HCT116 (cell line): ENCODE results near the gene XPC. TPM values are rescaled to one million over a fixed set of nuclear protein-coding genes. Genes with fewer than 3 reads are reported as not detected.

Source experiments
- ATAC-seq: fragments of 200-7000 bp; cut with Tn5 transposase; 2 replicates; pipeline ENCODE4 v1.9.1; 2020; ENCODE audit warnings: mild to moderate bottlenecking, moderate library complexity
- BruUV-seq: library from RNA; stranded (reverse); fragments of 400-500 nt; replicated peaks from 2 replicates; lab custom pipeline; 2021; lab: Mats Ljungman, UMichigan
- CTCF ChIA-PET: fragments of 300-600 bp; sonication (Branson Sonifier 250); formaldehyde crosslinking; loops from one replicate; lab custom pipeline; 2021; ENCODE audit warnings: antibody characterized with exemption; lab: Charles Lee
- POLR2A ChIA-PET: fragments of 300-600, 350-600 bp; sonication (Branson Sonifier 250); formaldehyde crosslinking; loops from one replicate; lab custom pipeline; 2021; ENCODE audit warnings: antibody characterized with exemption; lab: Charles Lee
- RAD21 ChIA-PET, 2 experiments: fragments of 300-600 bp; sonication (Branson Sonifier 250); formaldehyde crosslinking; loops; one replicate each; lab custom pipeline; 2023; ENCODE audit warnings: low total read pairs in 2 of 2; ENCODE audit not compliant: uncharacterized antibody in 2 of 2, unreplicated experiment in 2 of 2, low non-redundant PET in 1 of 2; lab: Charles Lee
- DNase-seq: peaks from one replicate; pipeline ENCODE4 v3.0.0-alpha.2; 2010; ENCODE audit warnings: low read depth, low spot score
- H2AFZ ChIP-seq: fragments of 200-600 bp; shearing (Covaris generic), sonication (generic); 2 replicates; pipeline ENCODE4 v1.6.1; 2017; ENCODE audit warnings: low read depth, mixed run types, mixed read lengths, antibody characterized with exemption, low read length; ENCODE audit not compliant: poor library complexity, severe bottlenecking
- H3K27ac ChIP-seq: 2 replicates; pipeline ENCODE4 v1.5.1; 2012; ENCODE audit warnings: low read depth, low read length
- H3K27me3 ChIP-seq: fragments of 200-600 bp; sonication (generic); 2 replicates; pipeline ENCODE4 v1.6.1; 2016; ENCODE audit warnings: mixed run types, low read length, mixed read lengths; ENCODE audit not compliant: insufficient read depth
- H3K36me3 ChIP-seq, 2 experiments: fragments of 200-500 bp in 1 of 2; fragments of 200-600 bp in 1 of 2; sonication (Bioruptor generic) in 1 of 2; sonication (generic) in 1 of 2; 2 replicates each; pipeline versions ENCODE4 v1.5.1 to v1.6.1; 2014 to 2016; ENCODE audit warnings: low read length in 2 of 2, inconsistent platforms in 1 of 2, mixed read lengths in 1 of 2, mixed run types in 1 of 2; ENCODE audit not compliant: insufficient read depth in 2 of 2, control insufficient read depth in 1 of 2
- H3K4me1 ChIP-seq, 2 experiments: fragments of 200-600 bp in 1 of 2; sonication (generic) in 1 of 2; 2 replicates each; pipeline versions ENCODE4 v1.5.1 to v1.6.1; 2012 to 2017; ENCODE audit warnings: low read length in 2 of 2, inconsistent platforms in 1 of 2, mild to moderate bottlenecking in 1 of 2, mixed read lengths in 1 of 2, mixed run types in 1 of 2, moderate library complexity in 1 of 2; ENCODE audit not compliant: insufficient read depth in 2 of 2, control insufficient read depth in 1 of 2
- H3K4me2 ChIP-seq: fragments of 200-600 bp; sonication (generic); 2 replicates; pipeline ENCODE4 v1.6.1; 2017; ENCODE audit warnings: mixed run types, low read length, mixed read lengths
- H3K4me3 ChIP-seq, 2 experiments: fragments of 200-600 bp in 1 of 2; sonication (generic) in 1 of 2; replicated peaks in 1 of 2; 2 replicates each; pipeline ENCODE4 v1.5.1; 2011 to 2016; ENCODE audit warnings: low read length in 2 of 2, control low read depth in 1 of 2, low read depth in 1 of 2, mild to moderate bottlenecking in 1 of 2, mixed read lengths in 1 of 2, mixed run types in 1 of 2
- H3K79me2 ChIP-seq: fragments of 200-600 bp; sonication (generic); 2 replicates; pipeline ENCODE4 v1.6.1; 2017; ENCODE audit warnings: mild to moderate bottlenecking, mixed run types, low read length, moderate library complexity, mixed read lengths; ENCODE audit not compliant: insufficient read depth
- H3K9ac ChIP-seq: fragments of 200-600 bp; sonication (generic); 2 replicates; pipeline ENCODE4 v1.6.1; 2016; ENCODE audit warnings: low read length, mixed read lengths
- H3K9me2 ChIP-seq: fragments of 200-600 bp; sonication (generic), shearing (Covaris generic); 2 replicates; pipeline ENCODE4 v1.6.1; 2017; ENCODE audit warnings: mixed run types, mild to moderate bottlenecking, moderate library complexity; ENCODE audit not compliant: insufficient read depth
- H3K9me3 ChIP-seq, 2 experiments: fragments of 200-500 bp in 1 of 2; fragments of 200-600 bp in 1 of 2; sonication (Bioruptor generic) in 1 of 2; sonication (generic) in 1 of 2; 2 replicates each; pipeline ENCODE4 v1.6.1; 2014 to 2017; ENCODE audit warnings: low read length in 2 of 2, mixed read lengths in 2 of 2, inconsistent platforms in 1 of 2, low read depth in 1 of 2, mild to moderate bottlenecking in 1 of 2, mixed run types in 1 of 2, moderate library complexity in 1 of 2; ENCODE audit not compliant: control insufficient read depth in 1 of 2, insufficient read depth in 1 of 2
- H4K20me1 ChIP-seq: fragments of 200-600 bp; sonication (generic), shearing (Covaris generic); 2 replicates; pipeline ENCODE4 v1.6.1; 2017; ENCODE audit warnings: mixed run types, mild to moderate bottlenecking, moderate library complexity; ENCODE audit not compliant: insufficient read depth
- ELF1 ChIP-seq: IDR thresholded peaks from 2 replicates; pipeline ENCODE4 v1.6.1; 2012; ENCODE audit warnings: low read depth, borderline replicate concordance
- POLR2A ChIP-seq: IDR thresholded peaks from 2 replicates; pipeline ENCODE4 v1.7.0; 2011; ENCODE audit warnings: borderline replicate concordance; ENCODE audit not compliant: insufficient read depth, insufficient read length; ENCODE audit errors: extremely low read depth
- RAD21 ChIP-seq: IDR thresholded peaks from 2 replicates; pipeline ENCODE4 v1.6.1; 2012; ENCODE audit warnings: low read depth, mild to moderate bottlenecking
- TCF7L2 ChIP-seq: IDR thresholded peaks from 2 replicates; pipeline ENCODE4 v1.7.0; 2011; ENCODE audit warnings: borderline replicate concordance, inconsistent platforms; ENCODE audit not compliant: insufficient read depth, insufficient read length; ENCODE audit errors: extremely low read depth
- ZFX ChIP-seq: fragments of 450-650 bp; IDR thresholded peaks from 2 replicates; pipeline ENCODE4 v1.6.1; 2017
- intact Hi-C: fragments of 100-400 bp; cut with micrococcal nuclease; formaldehyde crosslinking; loops from 2 replicates; pipeline ENCODE4 v1.10.0; 2022
- total RNA-seq: library from RNA; stranded (reverse); gene quantifications from one replicate; pipeline ENCODE4 v1.2.1, GENCODE V29; 2021; ENCODE audit not compliant: unreplicated experiment
- TF ChIP-seq, protein P1 (sequence below), 3 experiments: fragments of 200-600 bp in 1 of 3; sonication (generic) in 1 of 3; IDR thresholded peaks in 2 of 3; conservative IDR thresholded peaks in 1 of 3; 2 replicates each; pipeline ENCODE4 v1.5.1; 2012 to 2017; ENCODE audit warnings: low read depth in 2 of 3, low read length in 2 of 3, antibody characterized with exemption in 1 of 3, borderline replicate concordance in 1 of 3, control low read depth in 1 of 3, mild to moderate bottlenecking in 1 of 3, mixed read lengths in 1 of 3, mixed run types in 1 of 3, moderate library complexity in 1 of 3; ENCODE audit not compliant: insufficient read depth in 1 of 3

Gene XPC
- total RNA-seq, 1 experiment from 2014 or later = 29.5 TPM

DNA sequence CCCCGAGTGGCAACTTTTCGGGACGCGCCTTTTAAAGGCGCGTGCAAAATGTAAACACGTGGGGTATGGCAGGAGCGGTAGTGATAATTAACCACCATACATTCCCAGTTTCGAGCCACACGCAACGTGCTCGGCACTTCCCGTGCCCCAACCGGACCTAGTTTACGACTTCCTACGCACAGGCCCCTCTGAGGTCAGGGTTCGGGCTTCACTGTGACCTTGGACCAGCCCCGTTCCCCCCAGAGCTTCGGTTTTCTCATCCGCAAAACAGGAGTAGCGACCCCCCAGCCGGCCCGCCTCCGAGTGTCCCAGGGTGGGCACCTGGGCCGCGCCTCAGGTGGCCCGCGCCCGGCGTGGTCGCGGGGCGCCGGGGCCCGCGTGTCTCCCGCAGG, 54.2 kb downstream of the XPC start:
- Histone ChIP-seq H3K36me3 (peaks cover 2 to 21% of the 10 kb centered on the region in 2 experiments; a peak in 1 of 4 replicates), H3K27me3 (no peaks in the 10 kb centered on the region), H4K20me1 (no peaks in the 10 kb centered on the region; the same call in 1 of the 2 replicates), H2AFZ (no peak overlapping the region), H3K9me3 (no peaks in the 10 kb centered on the region), H3K9ac (peak overlapping the region; percentile 92), H3K4me3 (peak overlapping the region; percentile 98 to 99), H3K27ac (peak overlapping the region; percentile 80), H3K4me1 (peaks cover 8 to 20% of the 10 kb centered on the region in 2 experiments; a peak in 3 of 4 replicates), H3K4me2 (peak overlapping the region; percentile 97), H3K79me2 (peaks cover 84% of the 10 kb centered on the region), H3K9me2 (no peaks in the 10 kb centered on the region)
- BruUV-seq = no TSS peak
- ChIA-PET CTCF (interaction anchor here (1.1 to 2.0 kb wide), 3 partner anchors 20 to 228 kb away, joined by 3 to 11 read pairs (median 3); partner anchors contain the start of gene LSM3), RAD21 (interaction anchor here (0.7 to 2.7 kb wide), 3 partner anchors 54 to 228 kb away, joined by 3 to 7 read pairs (median 3); partner anchors contain the start of genes XPC (in 2 of the 2) and LSM3 (in 1 of the 2)), POLR2A (interaction anchor here (1.0 to 3.0 kb wide), 10 partner anchors 9 to 238 kb away, joined by 3 to 18 read pairs (median 4); partner anchors contain the start of genes LSM3 and XPC)
- ATAC-seq (peak; percentile 34), DNase-seq (no peak)
- intact Hi-C loops = loop anchor here (10.0 kb wide), 1 partner anchor 469 kb away; no protein-coding TSS in a partner anchor
- TF ChIP-seq ZFX = no peak
- no peak for TF ChIP-seq ELF1
- TF ChIP-seq TCF7L2 = peak; percentile 13
- peak; percentile 27 for TF ChIP-seq POLR2A

DNA sequence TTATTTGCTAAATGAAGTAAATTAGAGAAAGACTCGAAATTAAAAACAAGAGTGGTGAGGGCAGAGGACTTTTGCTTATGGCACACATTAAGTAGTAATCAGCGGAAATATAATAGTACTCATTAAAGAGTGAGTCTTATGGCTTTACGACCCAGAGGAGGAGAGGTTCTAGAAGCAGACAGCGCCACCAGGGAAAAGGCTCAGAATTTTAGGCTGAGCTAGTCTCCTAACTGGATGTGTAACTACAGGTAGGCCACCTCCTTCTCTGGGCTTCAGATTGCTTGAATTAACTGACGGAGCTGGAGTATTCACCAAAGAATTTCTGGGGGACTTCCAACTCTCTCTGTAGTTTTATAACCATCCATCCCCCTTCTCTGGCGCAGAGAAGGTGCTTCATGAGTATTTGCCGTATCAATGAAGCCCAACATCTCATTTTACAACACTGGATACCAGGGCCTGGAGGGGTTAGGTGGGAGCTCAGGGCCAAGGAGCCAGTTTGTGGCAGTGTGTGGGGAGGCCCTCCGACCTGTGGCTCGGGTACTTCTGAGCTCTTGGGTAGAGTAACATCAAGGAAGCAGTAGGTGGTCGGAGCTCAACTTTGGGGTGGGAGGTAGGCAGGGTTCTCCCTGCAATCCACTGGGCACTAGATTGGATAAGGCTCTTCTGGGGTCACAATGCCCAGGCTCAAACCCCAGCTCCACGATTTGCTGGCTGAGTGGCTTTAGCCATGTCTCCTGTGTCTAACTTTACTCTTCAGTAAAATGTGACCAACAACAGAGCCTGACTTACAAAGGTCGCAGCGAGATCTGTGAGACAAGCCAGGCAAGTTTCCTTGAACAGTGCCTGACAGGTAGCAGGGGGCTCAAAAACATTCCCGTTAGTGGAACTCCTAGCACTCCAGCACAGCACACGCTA, 54.8 kb downstream of the XPC start:
- H3K27me3 ChIP-seq = no peaks in the 10 kb centered on the region
- no peaks in the 10 kb centered on the region for H3K9me2 ChIP-seq
- H3K36me3 ChIP-seq = peaks cover 2 to 17% of the 10 kb centered on the region in 2 experiments; a peak in 1 of 4 replicates
- ChIA-PET RAD21 (interaction anchor here in 1 of 2 experiments (2.7 kb wide), 1 partner anchor 227 kb away, joined by 7 read pairs; no protein-coding TSS in a partner anchor), POLR2A (interaction anchor here (1.5 to 3.0 kb wide), 2 partner anchors 55 to 237 kb away, joined by 3 to 18 read pairs; partner anchors contain the start of genes LSM3 and XPC), CTCF (interaction anchor here (1.5 kb wide), 1 partner anchor 227 kb away, joined by 7 read pairs; no protein-coding TSS in a partner anchor)
- intact Hi-C loops = loop anchor here (10.0 kb wide), 1 partner anchor 469 kb away; no protein-coding TSS in a partner anchor
- TSS peak; percentile 55 for BruUV-seq
- H4K20me1 ChIP-seq = no peaks in the 10 kb centered on the region; the same call in 1 of the 2 replicates
- H3K9ac ChIP-seq = peak overlapping the region; percentile 92
- no peak overlapping the region for H2AFZ ChIP-seq
- DNase-seq (no peak), ATAC-seq (no peak)
- H3K4me1 ChIP-seq = peaks cover 8 to 20% of the 10 kb centered on the region in 2 experiments; a peak in 3 of 4 replicates
- H3K4me2 ChIP-seq = peak overlapping the region; percentile 97
- TF ChIP-seq POLR2A = no peak
- TF ChIP-seq RAD21 = no peak
- TF ChIP-seq, protein P1, sequence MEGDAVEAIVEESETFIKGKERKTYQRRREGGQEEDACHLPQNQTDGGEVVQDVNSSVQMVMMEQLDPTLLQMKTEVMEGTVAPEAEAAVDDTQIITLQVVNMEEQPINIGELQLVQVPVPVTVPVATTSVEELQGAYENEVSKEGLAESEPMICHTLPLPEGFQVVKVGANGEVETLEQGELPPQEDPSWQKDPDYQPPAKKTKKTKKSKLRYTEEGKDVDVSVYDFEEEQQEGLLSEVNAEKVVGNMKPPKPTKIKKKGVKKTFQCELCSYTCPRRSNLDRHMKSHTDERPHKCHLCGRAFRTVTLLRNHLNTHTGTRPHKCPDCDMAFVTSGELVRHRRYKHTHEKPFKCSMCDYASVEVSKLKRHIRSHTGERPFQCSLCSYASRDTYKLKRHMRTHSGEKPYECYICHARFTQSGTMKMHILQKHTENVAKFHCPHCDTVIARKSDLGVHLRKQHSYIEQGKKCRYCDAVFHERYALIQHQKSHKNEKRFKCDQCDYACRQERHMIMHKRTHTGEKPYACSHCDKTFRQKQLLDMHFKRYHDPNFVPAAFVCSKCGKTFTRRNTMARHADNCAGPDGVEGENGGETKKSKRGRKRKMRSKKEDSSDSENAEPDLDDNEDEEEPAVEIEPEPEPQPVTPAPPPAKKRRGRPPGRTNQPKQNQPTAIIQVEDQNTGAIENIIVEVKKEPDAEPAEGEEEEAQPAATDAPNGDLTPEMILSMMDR (IDR thresholded peaks at IDR 0.05 in 2 of 3, conservative IDR thresholded peaks at IDR 0.05 in 1 of 3; ENCODE audit: borderline replicate concordance in 1 of 3, insufficient read depth in 1 of 3, low read depth in 2 of 3, low read length in 2 of 3) = no peak
- H3K27ac ChIP-seq = peak overlapping the region; percentile 80
- H3K4me3 ChIP-seq = peak overlapping the region; percentile 98 to 99
- no peaks in the 10 kb centered on the region for H3K9me3 ChIP-seq
- peaks cover 83% of the 10 kb centered on the region for H3K79me2 ChIP-seq
